ENCODE measurements around the gene TAL2.

TAL2 gene

DNA sequence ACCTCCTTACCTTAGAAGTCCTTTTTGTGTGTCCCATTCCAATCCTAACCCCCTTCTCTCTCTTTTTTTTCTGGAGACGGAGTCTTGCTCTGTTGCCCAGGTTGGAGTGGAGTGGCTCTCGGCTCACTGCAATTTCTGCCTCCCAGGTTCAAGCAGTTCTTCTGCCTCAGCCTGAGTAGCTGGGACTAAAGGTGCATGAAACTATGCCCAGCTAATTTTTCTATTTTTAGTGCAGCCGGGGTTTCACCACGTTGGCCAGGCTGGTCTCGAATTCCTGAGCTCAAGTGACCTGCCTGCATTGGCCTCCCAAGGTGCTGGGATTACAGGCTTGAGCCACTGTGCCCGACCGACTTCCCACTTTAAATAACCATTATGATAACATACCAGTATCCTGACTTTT is 49.6 kb downstream of the TAL2 start:
- no peak for DNase-seq

DNA sequence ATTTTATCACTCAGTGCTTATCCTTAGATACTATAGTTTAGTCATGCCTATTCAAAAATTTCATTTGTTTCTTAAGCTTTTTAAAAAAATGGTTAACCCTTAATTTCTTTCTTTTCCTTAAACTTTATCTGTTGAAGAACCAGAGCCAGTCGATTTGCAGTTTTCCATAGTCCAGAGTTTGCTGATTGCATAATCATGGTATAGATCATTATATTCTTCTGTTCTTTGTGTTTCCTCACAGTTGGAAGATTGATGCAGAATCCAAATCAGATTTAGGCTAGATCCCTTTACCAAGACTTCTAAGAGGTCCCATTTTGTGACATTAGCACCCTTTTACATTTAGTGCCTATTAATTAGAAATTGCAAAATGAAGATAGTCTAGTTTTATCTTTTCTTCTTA is 50.0 kb downstream of the TAL2 start:
- DNase-seq, result no peak
